K562 (cell line): Measurements from ENCODE around the gene ELOF1. TPM values are rescaled to one million over a fixed set of nuclear protein-coding genes. Genes with fewer than 3 reads are reported as not detected.

ENCODE experiments used
- CREB1 ChIP-seq, 2 experiments: sonication (generic) in 1 of 2; formaldehyde crosslinking in 1 of 2; IDR thresholded peaks; 2 replicates each; pipeline versions ENCODE4 v1.6.1 to v1.8.0; 2012 to 2022; ENCODE audit warnings: inconsistent platforms in 1 of 2, mild to moderate bottlenecking in 1 of 2, missing genetic modification reagents in 1 of 2, moderate library complexity in 1 of 2
- KAT7 ChIP-seq: sonication (generic); formaldehyde crosslinking; IDR thresholded peaks from 2 replicates; pipeline ENCODE4 v1.8.0; 2022; ENCODE audit warnings: missing genetic modification reagents, mild to moderate bottlenecking, borderline replicate concordance
- KLF16 ChIP-seq: IDR thresholded peaks from 2 replicates; pipeline ENCODE4 v1.6.1; 2016; ENCODE audit warnings: antibody characterized with exemption
- MCM7 ChIP-seq, 2 experiments: fragments of 450-650 bp; IDR thresholded peaks; 2 replicates each; pipeline ENCODE4 v1.6.1; 2016 to 2018
- MYNN ChIP-seq, 2 experiments: sonication (generic); formaldehyde crosslinking in 1 of 2; IDR thresholded peaks; 2 replicates each; pipeline versions ENCODE4 v1.5.0 to v1.6.1; 2016 to 2020; ENCODE audit warnings: antibody characterized with exemption in 1 of 2, missing genetic modification reagents in 1 of 2
- NRF1 ChIP-seq, 2 experiments: fragments of 450-650 bp; IDR thresholded peaks in 1 of 2; conservative IDR thresholded peaks in 1 of 2; 2 replicates each; pipeline ENCODE4 v1.6.1; 2014; ENCODE audit warnings: mild to moderate bottlenecking in 2 of 2
- POLR2H ChIP-seq: IDR thresholded peaks from 2 replicates; pipeline ENCODE4 v1.6.1; 2016; ENCODE audit warnings: missing genetic modification characterization, low read depth, mild to moderate bottlenecking, control low read depth, missing compliant biosample characterization, moderate library complexity
- RBM39 ChIP-seq: fragments of 200-400 bp; formaldehyde crosslinking; optimal IDR thresholded peaks from 2 replicates; pipeline ENCODE3; 2018; ENCODE audit warnings: low read depth, low read length
- RCOR1 ChIP-seq, 2 experiments: IDR thresholded peaks; 2 replicates each; pipeline ENCODE4 v1.6.1; 2012; ENCODE audit warnings: low read depth in 2 of 2, low read length in 2 of 2, borderline replicate concordance in 1 of 2, improper control_type of control experiment in 1 of 2
- TARDBP ChIP-seq: fragments of 450-650 bp; IDR thresholded peaks from 2 replicates; pipeline ENCODE4 v1.6.1; 2016
- ZNF695 ChIP-seq: fragments of 450-650 bp; formaldehyde crosslinking; IDR thresholded peaks from 2 replicates; pipeline ENCODE4 v1.4.0; 2020; ENCODE audit warnings: mild to moderate bottlenecking, moderate library complexity
- polyA plus RNA-seq, 8 experiments: library from polyadenylated mRNA; depleted of rRNA in 4 of 8; stranded (reverse) in 5 of 8; unstranded in 3 of 8; fragments of >200 nt; fragmentation: Nextera tagmentation in 2 of 8; fragmentation: Illumina TruSeq in 1 of 8; extraction: Ambion mirVana in 2 of 8; extraction: Trizol in 1 of 8; gene quantifications; 2 replicates each; pipeline versions ENCODE4 v1.2.1 to v1.2.3, GENCODE V29; 2011 to 2014; ENCODE audit warnings: inconsistent platforms in 1 of 8, missing spikeins in 1 of 8
- total RNA-seq, 7 experiments: library from RNA; depleted of rRNA in 6 of 7; stranded (reverse); fragments of >200 nt in 6 of 7; fragmentation: Illumina TruSeq in 2 of 7; extraction: Trizol in 2 of 7; gene quantifications; 2 replicates each; pipeline versions ENCODE4 v1.2.1 to v1.2.3, GENCODE V29; 2011 to 2021; ENCODE audit warnings: low replicate concordance in 1 of 7
- TF ChIP-seq, protein P1 (sequence below), 2 experiments: fragments of 450-650 bp in 1 of 2; sonication (generic) in 1 of 2; formaldehyde crosslinking in 1 of 2; IDR thresholded peaks; 2 replicates each; pipeline versions ENCODE4 v1.7.1 to v1.9.0; 2016 to 2022; ENCODE audit warnings: inconsistent platforms in 1 of 2, mild to moderate bottlenecking in 1 of 2, missing genetic modification reagents in 1 of 2
- TF ChIP-seq, protein P2 (sequence below): fragments of 450-650 bp; IDR thresholded peaks from 2 replicates; pipeline ENCODE4 v1.7.0; 2016; ENCODE audit warnings: borderline replicate concordance
- TF ChIP-seq, protein P3 (sequence below): sonication (generic); formaldehyde crosslinking; IDR thresholded peaks from 2 replicates; pipeline ENCODE4 v1.8.0; 2022; ENCODE audit warnings: mild to moderate bottlenecking, missing genetic modification reagents

The ELOF1 gene
- total and polyA plus RNA-seq, 9 of the 15 experiments (the other 6 are each of a cell fraction or from before 2014, with no cell fraction given): 16.7 to 147 (median 74.2) TPM

DNA sequence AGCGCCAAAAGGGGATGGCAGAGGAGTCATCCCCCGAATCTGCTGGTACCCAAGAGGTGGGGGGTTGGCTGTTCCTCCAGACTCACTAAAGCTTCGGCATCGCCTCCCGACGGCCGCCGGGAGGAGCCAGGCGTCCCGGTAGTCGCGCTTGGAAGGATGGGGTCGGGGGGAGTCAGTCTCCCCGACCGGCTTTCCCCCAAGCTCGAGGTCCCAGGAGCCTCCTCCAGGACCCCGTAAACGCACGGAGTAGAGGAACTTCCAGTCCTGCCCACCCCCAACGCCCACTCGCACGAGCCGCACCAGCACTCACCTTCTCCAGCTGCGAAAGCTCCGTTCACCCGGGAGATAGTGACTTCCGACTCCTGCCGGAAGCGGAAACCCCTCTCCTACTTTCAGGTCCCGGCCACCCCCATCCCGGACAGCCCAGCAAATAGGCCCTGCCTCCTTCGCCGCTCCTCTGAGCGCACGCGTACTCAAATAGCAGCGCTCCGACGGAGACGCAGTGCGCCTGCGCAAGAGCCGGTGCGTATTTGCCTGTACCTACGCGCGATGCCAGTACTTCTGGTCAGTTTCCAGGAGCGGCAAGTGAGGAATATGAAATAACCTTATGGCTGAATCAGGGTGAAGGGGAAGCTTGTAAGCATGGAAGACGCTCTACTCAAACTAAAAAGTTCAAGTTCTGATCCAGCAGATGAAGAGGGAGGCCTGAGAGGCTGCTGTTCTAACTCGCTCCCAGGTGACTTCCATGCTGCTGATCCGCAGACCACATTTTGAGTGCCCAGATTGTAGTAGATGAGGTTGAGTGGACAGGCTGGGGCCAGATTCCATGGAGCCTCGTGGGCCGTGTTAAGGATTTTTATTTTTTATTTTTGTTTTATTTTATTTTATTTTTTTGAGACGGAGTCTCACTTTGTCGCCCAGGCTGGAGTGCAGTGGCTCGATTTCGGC lies at the start of gene ELOF1 (continued):
- TF ChIP-seq KLF16 (no peak), MYNN (IDR thresholded peaks at IDR 0.05) (no peak), MYNN (CRISPR knock-in tag; IDR thresholded peaks at IDR 0.05) (no peak), KAT7 (CRISPR knock-in tag) (no peak; the same call in 1 of the 2 replicates), NRF1 (conservative IDR thresholded peaks at IDR 0.05 in 1 of 2, IDR thresholded peaks at IDR 0.05 in 1 of 2) (peak; percentile 99), TARDBP (no peak), MCM7 (IDR thresholded peaks at IDR 0.05) (no peak), POLR2H (peak; percentile 89), RCOR1 (IDR thresholded peaks at IDR 0.05; ENCODE audit: borderline replicate concordance in 1 of 2, low read depth in 2 of 2, low read length in 2 of 2) (no peak; a peak in 1 of 4 replicates), CREB1 (IDR thresholded peaks at IDR 0.05) (no peak; the same call in 1 of the 2 replicates), CREB1 (CRISPR knock-in tag; IDR thresholded peaks at IDR 0.05) (0 out of 2 replicates have a peak, but pooled peaks have one; percentile 38), ZNF695 (CRISPR knock-in tag) (no peak), RBM39 (no peak)
- TF ChIP-seq, protein P1, sequence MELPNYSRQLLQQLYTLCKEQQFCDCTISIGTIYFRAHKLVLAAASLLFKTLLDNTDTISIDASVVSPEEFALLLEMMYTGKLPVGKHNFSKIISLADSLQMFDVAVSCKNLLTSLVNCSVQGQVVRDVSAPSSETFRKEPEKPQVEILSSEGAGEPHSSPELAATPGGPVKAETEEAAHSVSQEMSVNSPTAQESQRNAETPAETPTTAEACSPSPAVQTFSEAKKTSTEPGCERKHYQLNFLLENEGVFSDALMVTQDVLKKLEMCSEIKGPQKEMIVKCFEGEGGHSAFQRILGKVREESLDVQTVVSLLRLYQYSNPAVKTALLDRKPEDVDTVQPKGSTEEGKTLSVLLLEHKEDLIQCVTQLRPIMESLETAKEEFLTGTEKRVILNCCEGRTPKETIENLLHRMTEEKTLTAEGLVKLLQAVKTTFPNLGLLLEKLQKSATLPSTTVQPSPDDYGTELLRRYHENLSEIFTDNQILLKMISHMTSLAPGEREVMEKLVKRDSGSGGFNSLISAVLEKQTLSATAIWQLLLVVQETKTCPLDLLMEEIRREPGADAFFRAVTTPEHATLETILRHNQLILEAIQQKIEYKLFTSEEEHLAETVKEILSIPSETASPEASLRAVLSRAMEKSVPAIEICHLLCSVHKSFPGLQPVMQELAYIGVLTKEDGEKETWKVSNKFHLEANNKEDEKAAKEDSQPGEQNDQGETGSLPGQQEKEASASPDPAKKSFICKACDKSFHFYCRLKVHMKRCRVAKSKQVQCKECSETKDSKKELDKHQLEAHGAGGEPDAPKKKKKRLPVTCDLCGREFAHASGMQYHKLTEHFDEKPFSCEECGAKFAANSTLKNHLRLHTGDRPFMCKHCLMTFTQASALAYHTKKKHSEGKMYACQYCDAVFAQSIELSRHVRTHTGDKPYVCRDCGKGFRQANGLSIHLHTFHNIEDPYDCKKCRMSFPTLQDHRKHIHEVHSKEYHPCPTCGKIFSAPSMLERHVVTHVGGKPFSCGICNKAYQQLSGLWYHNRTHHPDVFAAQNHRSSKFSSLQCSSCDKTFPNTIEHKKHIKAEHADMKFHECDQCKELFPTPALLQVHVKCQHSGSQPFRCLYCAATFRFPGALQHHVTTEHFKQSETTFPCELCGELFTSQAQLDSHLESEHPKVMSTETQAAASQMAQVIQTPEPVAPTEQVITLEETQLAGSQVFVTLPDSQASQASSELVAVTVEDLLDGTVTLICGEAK (IDR thresholded peaks at IDR 0.05): peak; percentile 96
- TF ChIP-seq, protein P1 (CRISPR knock-in tag; IDR thresholded peaks at IDR 0.05): no peak
- TF ChIP-seq, protein P2, sequence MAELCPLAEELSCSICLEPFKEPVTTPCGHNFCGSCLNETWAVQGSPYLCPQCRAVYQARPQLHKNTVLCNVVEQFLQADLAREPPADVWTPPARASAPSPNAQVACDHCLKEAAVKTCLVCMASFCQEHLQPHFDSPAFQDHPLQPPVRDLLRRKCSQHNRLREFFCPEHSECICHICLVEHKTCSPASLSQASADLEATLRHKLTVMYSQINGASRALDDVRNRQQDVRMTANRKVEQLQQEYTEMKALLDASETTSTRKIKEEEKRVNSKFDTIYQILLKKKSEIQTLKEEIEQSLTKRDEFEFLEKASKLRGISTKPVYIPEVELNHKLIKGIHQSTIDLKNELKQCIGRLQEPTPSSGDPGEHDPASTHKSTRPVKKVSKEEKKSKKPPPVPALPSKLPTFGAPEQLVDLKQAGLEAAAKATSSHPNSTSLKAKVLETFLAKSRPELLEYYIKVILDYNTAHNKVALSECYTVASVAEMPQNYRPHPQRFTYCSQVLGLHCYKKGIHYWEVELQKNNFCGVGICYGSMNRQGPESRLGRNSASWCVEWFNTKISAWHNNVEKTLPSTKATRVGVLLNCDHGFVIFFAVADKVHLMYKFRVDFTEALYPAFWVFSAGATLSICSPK: no peak
- TF ChIP-seq, protein P3, sequence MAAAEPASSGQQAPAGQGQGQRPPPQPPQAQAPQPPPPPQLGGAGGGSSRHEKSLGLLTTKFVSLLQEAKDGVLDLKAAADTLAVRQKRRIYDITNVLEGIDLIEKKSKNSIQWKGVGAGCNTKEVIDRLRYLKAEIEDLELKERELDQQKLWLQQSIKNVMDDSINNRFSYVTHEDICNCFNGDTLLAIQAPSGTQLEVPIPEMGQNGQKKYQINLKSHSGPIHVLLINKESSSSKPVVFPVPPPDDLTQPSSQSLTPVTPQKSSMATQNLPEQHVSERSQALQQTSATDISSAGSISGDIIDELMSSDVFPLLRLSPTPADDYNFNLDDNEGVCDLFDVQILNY (CRISPR knock-in tag): no peak
